Astrocyte (in vitro differentiated cells and primary cell): ENCODE data around the gene CLMN. TPM values are rescaled to one million over a fixed set of nuclear protein-coding genes. Genes with fewer than 3 reads are reported as not detected.
"Not testable (repeated sequence)": the region's sequence is repeated elsewhere in the genome, so short reads cannot be mapped to it uniquely, and the experiment has no call there.

Experiments
- DNase-seq: peaks from one replicate; pipeline ENCODE4 v3.0.0-alpha.2; 2010; ENCODE audit warnings: low read depth
- FAIRE-seq: peaks from 2 replicates; lab custom pipeline; 2011; peaks lifted over from hg19 to GRCh38; lab: Jason Lieb, UNC
- H2AFZ ChIP-seq: 2 replicates; pipeline ENCODE4 v1.6.0; 2012; ENCODE audit warnings: low read depth, low read length, inconsistent platforms
- H3K27ac ChIP-seq: 2 replicates; pipeline ENCODE4 v1.5.1; 2011; ENCODE audit warnings: low read depth, low read length, inconsistent platforms
- H3K27me3 ChIP-seq: 2 replicates; pipeline ENCODE4 v1.6.0; 2011; ENCODE audit warnings: low read length, inconsistent platforms; ENCODE audit not compliant: insufficient read depth
- H3K36me3 ChIP-seq: 2 replicates; pipeline ENCODE4 v1.5.1; 2011; ENCODE audit warnings: low read length, inconsistent platforms; ENCODE audit not compliant: insufficient read depth
- H3K4me1 ChIP-seq: 2 replicates; pipeline ENCODE4 v1.5.1; 2011; ENCODE audit warnings: low read length, inconsistent platforms; ENCODE audit not compliant: insufficient read depth
- H3K4me2 ChIP-seq: 2 replicates; pipeline ENCODE4 v1.6.0; 2012; ENCODE audit warnings: low read length, inconsistent platforms
- H3K4me3 ChIP-seq: 2 replicates; pipeline ENCODE4 v1.5.1; 2011; ENCODE audit warnings: low read depth, mild to moderate bottlenecking, low read length, inconsistent platforms; ENCODE audit not compliant: insufficient read depth
- H3K79me2 ChIP-seq: 2 replicates; pipeline ENCODE4 v1.6.0; 2012; ENCODE audit warnings: mild to moderate bottlenecking, low read length, inconsistent platforms; ENCODE audit not compliant: insufficient read depth
- H3K9ac ChIP-seq: 2 replicates; pipeline ENCODE4 v1.6.0; 2012; ENCODE audit warnings: mild to moderate bottlenecking, low read length, inconsistent platforms
- H3K9me3 ChIP-seq: 2 replicates; pipeline ENCODE4 v1.5.1; 2012; ENCODE audit warnings: low read depth, mild to moderate bottlenecking, low read length, inconsistent platforms; ENCODE audit not compliant: insufficient read depth
- H4K20me1 ChIP-seq: 2 replicates; pipeline ENCODE4 v1.6.0; 2012; ENCODE audit warnings: low read length, inconsistent platforms; ENCODE audit not compliant: insufficient read depth
- H3K27ac Mint-ChIP-seq: one replicate; pipeline ENCODE4 v1.8.0; 2021; ENCODE audit warnings: mild to moderate bottlenecking, mixed read lengths; ENCODE audit not compliant: unreplicated experiment
- H3K27me3 Mint-ChIP-seq: one replicate; pipeline ENCODE4 v1.8.0; 2021; ENCODE audit warnings: low read depth, mixed read lengths; ENCODE audit not compliant: unreplicated experiment
- H3K36me3 Mint-ChIP-seq: one replicate; pipeline ENCODE4 v1.8.0; 2021; ENCODE audit warnings: low read depth, mixed read lengths; ENCODE audit not compliant: unreplicated experiment
- H3K4me1 Mint-ChIP-seq: one replicate; pipeline ENCODE4 v1.8.0; 2021; ENCODE audit warnings: low read depth, mixed read lengths; ENCODE audit not compliant: unreplicated experiment
- H3K4me3 Mint-ChIP-seq: one replicate; pipeline ENCODE4 v1.8.0; 2021; ENCODE audit warnings: mild to moderate bottlenecking, moderate library complexity, mixed read lengths; ENCODE audit not compliant: unreplicated experiment
- H3K9me3 Mint-ChIP-seq: one replicate; pipeline ENCODE4 v1.8.0; 2021; ENCODE audit warnings: mild to moderate bottlenecking, mixed read lengths; ENCODE audit not compliant: unreplicated experiment
- CTCF ChIP-seq: IDR thresholded peaks from 2 replicates; pipeline ENCODE4 v1.5.1; 2011; ENCODE audit warnings: low read depth, mild to moderate bottlenecking, inconsistent platforms, low read length, moderate library complexity; ENCODE audit not compliant: insufficient read depth
- EZH2 ChIP-seq: IDR thresholded peaks from 2 replicates; pipeline ENCODE4 v1.6.1; 2012; ENCODE audit warnings: mild to moderate bottlenecking, low read length, inconsistent platforms; ENCODE audit not compliant: insufficient read depth
- total RNA-seq: library from RNA; stranded (reverse); gene quantifications from 2 replicates; pipeline ENCODE4 v1.2.1, GENCODE V29; 2021

CLMN gene
- total RNA-seq, 1 donor from 2014 or later = 14.0 TPM

- Mint-ChIP-seq H3K27ac (no peak overlapping the region), H3K9me3 (peaks cover 6% of the 10 kb centered on the region), H3K36me3 (peaks cover 10% of the 10 kb centered on the region), H3K4me1 (peaks cover 4% of the 10 kb centered on the region), H3K27me3 (peaks cover 6% of the 10 kb centered on the region), H3K4me3 (no peak overlapping the region)
- no peaks in the 10 kb centered on the region for H4K20me1 ChIP-seq
- no peak overlapping the region for H2AFZ ChIP-seq
- TF ChIP-seq EZH2 (no peak), CTCF (no peak)
- no peak overlapping the region for H3K9ac ChIP-seq
- no peaks in the 10 kb centered on the region for H3K36me3 ChIP-seq
- DNase-seq (no peak), FAIRE-seq (no peak)
- H3K4me1 ChIP-seq = no peaks in the 10 kb centered on the region
- no peak overlapping the region for H3K4me2 ChIP-seq
- H3K4me3 ChIP-seq = no peak overlapping the region
- no peaks in the 10 kb centered on the region for H3K27me3 ChIP-seq
- H3K79me2 ChIP-seq = no peaks in the 10 kb centered on the region
- H3K27ac ChIP-seq = no peak overlapping the region
- H3K9me3 ChIP-seq = no peaks in the 10 kb centered on the region
Measured at GRCh38 chr14:95180966-95181741, 138.6 kb downstream of the CLMN start.

- not testable (repeated sequence) for H3K4me2 ChIP-seq, H3K27me3 ChIP-seq, H3K36me3 ChIP-seq, H4K20me1 ChIP-seq, H3K4me1 ChIP-seq, H3K4me3 ChIP-seq, DNase-seq, H3K9me3 Mint-ChIP-seq, H3K4me3 Mint-ChIP-seq, H3K36me3 Mint-ChIP-seq, H3K27ac Mint-ChIP-seq, H3K9me3 ChIP-seq, FAIRE-seq, H3K27me3 Mint-ChIP-seq, H3K27ac ChIP-seq, H3K79me2 ChIP-seq, H3K9ac ChIP-seq, H3K4me1 Mint-ChIP-seq, H2AFZ ChIP-seq
Measured at GRCh38 chr14:95175670-95176069, 144.0 kb downstream of the CLMN start.

GRCh38 chr14:95174184-95174792, 145.4 kb downstream of the CLMN start:
- Histone ChIP-seq H3K9ac (no peak overlapping the region), H4K20me1 (no peaks in the 10 kb centered on the region), H3K4me2 (no peak overlapping the region), H3K4me1 (no peaks in the 10 kb centered on the region), H3K4me3 (no peak overlapping the region), H3K79me2 (no peaks in the 10 kb centered on the region), H2AFZ (no peak overlapping the region), H3K27ac (no peak overlapping the region), H3K27me3 (no peaks in the 10 kb centered on the region), H3K9me3 (no peaks in the 10 kb centered on the region), H3K36me3 (no peaks in the 10 kb centered on the region)
- H3K4me3 Mint-ChIP-seq = no peak overlapping the region
- no peaks in the 10 kb centered on the region for H3K4me1 Mint-ChIP-seq
- H3K27ac Mint-ChIP-seq = no peak overlapping the region
- DNase-seq (no peak), FAIRE-seq (no peak)
- H3K9me3 Mint-ChIP-seq = peaks cover 2% of the 10 kb centered on the region
- TF ChIP-seq CTCF (peak; percentile 10), EZH2 (no peak)
- no peaks in the 10 kb centered on the region for H3K36me3 Mint-ChIP-seq
- H3K27me3 Mint-ChIP-seq = no peaks in the 10 kb centered on the region
